SJCRH30 (cell line): ENCODE measurements around the gene CERS1. TPM values are rescaled to one million over a fixed set of nuclear protein-coding genes. Genes with fewer than 3 reads are reported as not detected.
A peak's percentile ranks its signal among the peaks of the same experiment; 100 is the strongest.

Source experiments
- DNase-seq, 2 experiments: peaks; one replicate each; pipeline ENCODE4 v3.0.0-alpha.2; 2015 to 2020
- H3K27ac ChIP-seq: fragments of 250-450 bp; sonication (Bioruptor Pico); 2 replicates; pipeline ENCODE4 v1.5.1; 2020; ENCODE audit warnings: mild to moderate bottlenecking, moderate library complexity
- H3K27me3 ChIP-seq: fragments of 250-450 bp; sonication (Bioruptor Pico); 2 replicates; pipeline ENCODE4 v1.5.1; 2020; ENCODE audit warnings: mild to moderate bottlenecking, moderate library complexity
- H3K36me3 ChIP-seq: fragments of 250-450 bp; sonication (Bioruptor Pico); 2 replicates; pipeline ENCODE4 v1.5.1; 2020; ENCODE audit warnings: mild to moderate bottlenecking, moderate library complexity
- H3K4me1 ChIP-seq: fragments of 250-450 bp; sonication (Bioruptor Pico); 2 replicates; pipeline ENCODE4 v1.5.1; 2020; ENCODE audit warnings: mild to moderate bottlenecking, moderate library complexity
- H3K4me3 ChIP-seq: fragments of 250-450 bp; sonication (Bioruptor Pico); 2 replicates; pipeline ENCODE4 v1.5.1; 2020; ENCODE audit warnings: mild to moderate bottlenecking, moderate library complexity
- H3K9me3 ChIP-seq: fragments of 250-450 bp; sonication (Bioruptor Pico); replicated peaks from 2 replicates; pipeline ENCODE4 v1.5.1; 2020; ENCODE audit warnings: mild to moderate bottlenecking, moderate library complexity
- total RNA-seq: library from RNA; depleted of rRNA; stranded (reverse); fragments of >200 nt; shearing (Covaris generic); gene quantifications from 2 replicates; pipeline ENCODE4 v1.2.3, GENCODE V29; 2014

The CERS1 gene
- total RNA-seq, 1 experiment from 2014 or later = 6.1 TPM

GRCh38 chr19:18853755-18854427 lies 42.1 kb downstream of the CERS1 start:
- Histone ChIP-seq H3K4me3 (no peak overlapping the region), H3K36me3 (peaks cover 70% of the 10 kb centered on the region), H3K27me3 (no peaks in the 10 kb centered on the region), H3K4me1 (no peaks in the 10 kb centered on the region), H3K27ac (no peak overlapping the region), H3K9me3 (no peaks in the 10 kb centered on the region)
- DNase-seq = peak; percentile 21 to 36

GRCh38 chr19:18852648-18853047 lies 43.3 kb downstream of the CERS1 start:
- no peak overlapping the region for H3K27ac ChIP-seq
- H3K4me1 ChIP-seq = no peaks in the 10 kb centered on the region
- no peaks in the 10 kb centered on the region for H3K9me3 ChIP-seq
- no peaks in the 10 kb centered on the region for H3K27me3 ChIP-seq
- no peak overlapping the region for H3K4me3 ChIP-seq
- DNase-seq = peak in 1 of 2 experiments; percentile 22
- H3K36me3 ChIP-seq = peaks cover 70% of the 10 kb centered on the region

- Histone ChIP-seq H3K27me3 (no peaks in the 10 kb centered on the region), H3K27ac (no peak overlapping the region), H3K4me3 (no peak overlapping the region), H3K9me3 (no peaks in the 10 kb centered on the region), H3K4me1 (no peaks in the 10 kb centered on the region), H3K36me3 (peaks cover 66% of the 10 kb centered on the region)
- no peak for DNase-seq
Measured at GRCh38 chr19:18851673-18852325, 44.2 kb downstream of the CERS1 start.

- DNase-seq = no peak
- Histone ChIP-seq H3K9me3 (no peaks in the 10 kb centered on the region), H3K36me3 (peaks cover 57% of the 10 kb centered on the region), H3K27ac (no peak overlapping the region), H3K4me1 (no peaks in the 10 kb centered on the region), H3K4me3 (no peak overlapping the region), H3K27me3 (no peaks in the 10 kb centered on the region)
Measured at GRCh38 chr19:18850471-18851375, 45.2 kb downstream of the CERS1 start.

- Histone ChIP-seq H3K9me3 (no peaks in the 10 kb centered on the region), H3K4me1 (no peaks in the 10 kb centered on the region), H3K4me3 (no peak overlapping the region), H3K27me3 (no peaks in the 10 kb centered on the region), H3K27ac (no peak overlapping the region), H3K36me3 (peaks cover 50% of the 10 kb centered on the region)
- no peak for DNase-seq
Measured at GRCh38 chr19:18849838-18850400, 46.0 kb downstream of the CERS1 start.

GRCh38 chr19:18848878-18849661 lies 46.9 kb downstream of the CERS1 start:
- Histone ChIP-seq H3K4me3 (no peak overlapping the region), H3K4me1 (no peaks in the 10 kb centered on the region), H3K36me3 (peaks cover 42% of the 10 kb centered on the region), H3K27me3 (no peaks in the 10 kb centered on the region), H3K27ac (no peak overlapping the region), H3K9me3 (no peaks in the 10 kb centered on the region)
- DNase-seq = no peak

- no peak for DNase-seq
- H3K9me3 ChIP-seq = no peaks in the 10 kb centered on the region
- H3K4me3 ChIP-seq = no peak overlapping the region
Measured at GRCh38 chr19:18847549-18848463, 48.2 kb downstream of the CERS1 start.

GRCh38 chr19:18846862-18847548 lies 49.0 kb downstream of the CERS1 start:
- Histone ChIP-seq H3K9me3 (no peaks in the 10 kb centered on the region), H3K27ac (no peak overlapping the region), H3K4me3 (no peak overlapping the region), H3K4me1 (peaks cover 10% of the 10 kb centered on the region), H3K27me3 (no peaks in the 10 kb centered on the region), H3K36me3 (peaks cover 27% of the 10 kb centered on the region)
- DNase-seq = peak; percentile 70 to 81

More at GRCh38 chr19:18847549-18848463, 48.2 kb downstream of the CERS1 start:
- no peaks in the 10 kb centered on the region for H3K27me3 ChIP-seq
- H3K27ac ChIP-seq = no peak overlapping the region
- H3K36me3 ChIP-seq = peaks cover 29% of the 10 kb centered on the region
- H3K4me1 ChIP-seq = peaks cover 4% of the 10 kb centered on the region

GRCh38 chr19:18845961-18846360 lies 50.0 kb downstream of the CERS1 start:
- peaks cover 11% of the 10 kb centered on the region for H3K4me1 ChIP-seq

GRCh38 chr19:18844806-18845329 lies 51.1 kb downstream of the CERS1 start:
- H3K4me3 ChIP-seq = no peak overlapping the region
- H3K36me3 ChIP-seq = peaks cover 24% of the 10 kb centered on the region
- peaks cover 11% of the 10 kb centered on the region for H3K4me1 ChIP-seq
- H3K9me3 ChIP-seq = no peaks in the 10 kb centered on the region
- DNase-seq = no peak
- no peak overlapping the region for H3K27ac ChIP-seq
- no peaks in the 10 kb centered on the region for H3K27me3 ChIP-seq

More at GRCh38 chr19:18845961-18846360, 50.0 kb downstream of the CERS1 start:
- Histone ChIP-seq H3K27me3 (no peaks in the 10 kb centered on the region), H3K27ac (no peak overlapping the region), H3K4me3 (no peak overlapping the region), H3K9me3 (no peaks in the 10 kb centered on the region), H3K36me3 (peaks cover 27% of the 10 kb centered on the region)
- DNase-seq = no peak

- Histone ChIP-seq H3K4me1 (peaks cover 11% of the 10 kb centered on the region), H3K27ac (0 out of 2 replicates have a peak overlapping the region, but pooled peaks have one; percentile 23), H3K36me3 (peaks cover 16% of the 10 kb centered on the region), H3K9me3 (no peaks in the 10 kb centered on the region), H3K4me3 (no peak overlapping the region), H3K27me3 (no peaks in the 10 kb centered on the region)
- no peak for DNase-seq
Measured at GRCh38 chr19:18843960-18844359, 52.0 kb downstream of the CERS1 start.

- Histone ChIP-seq H3K4me1 (peaks cover 11% of the 10 kb centered on the region), H3K27ac (no peak overlapping the region), H3K9me3 (no peaks in the 10 kb centered on the region), H3K4me3 (no peak overlapping the region), H3K36me3 (no peaks in the 10 kb centered on the region; the same call in 1 of the 2 replicates), H3K27me3 (no peaks in the 10 kb centered on the region)
- DNase-seq = peak in 1 of 2 experiments; percentile 20
Measured at GRCh38 chr19:18842166-18842565, 53.8 kb downstream of the CERS1 start.
